Forelimb muscle (tissue), 1 donor: ENCODE data around the gene SAMD11. TPM values are rescaled to one million over a fixed set of nuclear protein-coding genes. Genes with fewer than 3 reads are reported as not detected.

Experiments used
- polyA plus RNA-seq: library from polyadenylated mRNA; unstranded; fragments of 120-200 nt; gene quantifications from one replicate; pipeline ENCODE4 v1.2.1, GENCODE V29; 2013; ENCODE audit not compliant: insufficient read length

SAMD11 gene
- polyA plus RNA-seq, 1 donor, result 5.6 TPM

Other genes with a start within 250 kb of the SAMD11 start
- not detected for gene OR4F16, start 237.3 kb upstream of the SAMD11 start, polyA plus RNA-seq
- gene NOC2L, start 35.3 kb downstream of the SAMD11 start, polyA plus RNA-seq, result 43.6 TPM
- 6.3 TPM for gene KLHL17, start 36.7 kb downstream of the SAMD11 start, polyA plus RNA-seq
- gene PLEKHN1, start 42.6 kb downstream of the SAMD11 start, polyA plus RNA-seq, result 0.08 TPM
- gene PERM1, start 58.2 kb downstream of the SAMD11 start, polyA plus RNA-seq, result 3.3 TPM
- gene HES4, start 76.2 kb downstream of the SAMD11 start, polyA plus RNA-seq, result 19.9 TPM
- gene ISG15, start 89.6 kb downstream of the SAMD11 start, polyA plus RNA-seq, result 6.2 TPM
- 37.5 TPM for gene AGRN, start 96.2 kb downstream of the SAMD11 start, polyA plus RNA-seq
- gene RNF223, start 150.4 kb downstream of the SAMD11 start, polyA plus RNA-seq, result 0.08 TPM
- gene C1orf159, start 192.2 kb downstream of the SAMD11 start, polyA plus RNA-seq, result 6.4 TPM
- 0.35 TPM for gene TTLL10, start 250.0 kb downstream of the SAMD11 start, polyA plus RNA-seq